Measurements from ENCODE around the gene ASPG.

ASPG gene

DNA sequence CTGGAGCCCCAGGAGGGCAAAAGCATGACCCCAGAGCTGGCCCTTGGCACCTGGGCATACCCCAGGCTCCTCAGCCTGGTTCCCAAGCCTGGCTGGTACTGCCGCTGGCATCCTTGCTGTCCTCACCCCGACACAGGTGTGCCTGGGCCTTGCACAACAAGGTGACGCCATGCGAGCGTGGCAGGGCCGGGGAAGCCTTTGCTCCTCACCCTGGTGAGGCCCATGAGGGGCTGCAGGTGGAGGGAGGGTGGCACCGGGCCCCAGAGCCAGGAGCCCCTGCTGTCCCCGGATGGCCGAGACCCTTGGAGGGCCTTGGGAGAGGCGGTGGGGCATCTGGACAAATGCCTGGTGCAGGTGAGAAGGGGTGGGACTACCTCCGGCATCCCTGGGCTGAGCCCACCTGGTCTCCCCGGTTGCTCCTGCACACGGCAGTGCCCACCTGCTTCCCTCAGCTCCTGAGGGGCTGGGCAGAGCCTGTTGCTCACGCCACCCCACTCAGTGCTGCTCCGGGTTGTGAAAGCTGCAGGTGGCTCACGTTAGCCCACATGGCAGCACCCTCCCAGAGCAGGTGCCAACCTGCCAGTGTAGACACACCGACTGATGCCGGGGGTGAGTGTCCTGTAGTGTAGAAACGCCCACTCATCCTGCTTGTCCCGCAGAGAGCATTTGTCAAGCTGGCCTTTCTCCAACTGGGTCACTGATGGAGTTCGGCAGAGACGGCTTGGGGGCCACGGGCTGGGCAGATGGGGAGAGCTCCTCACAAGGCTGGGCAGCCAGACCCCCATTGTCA, 28.3 kb downstream of the ASPG start:
- no peak for DNase-seq (ENCODE audit: extremely low spot score, insufficient read length, low read depth)

DNA sequence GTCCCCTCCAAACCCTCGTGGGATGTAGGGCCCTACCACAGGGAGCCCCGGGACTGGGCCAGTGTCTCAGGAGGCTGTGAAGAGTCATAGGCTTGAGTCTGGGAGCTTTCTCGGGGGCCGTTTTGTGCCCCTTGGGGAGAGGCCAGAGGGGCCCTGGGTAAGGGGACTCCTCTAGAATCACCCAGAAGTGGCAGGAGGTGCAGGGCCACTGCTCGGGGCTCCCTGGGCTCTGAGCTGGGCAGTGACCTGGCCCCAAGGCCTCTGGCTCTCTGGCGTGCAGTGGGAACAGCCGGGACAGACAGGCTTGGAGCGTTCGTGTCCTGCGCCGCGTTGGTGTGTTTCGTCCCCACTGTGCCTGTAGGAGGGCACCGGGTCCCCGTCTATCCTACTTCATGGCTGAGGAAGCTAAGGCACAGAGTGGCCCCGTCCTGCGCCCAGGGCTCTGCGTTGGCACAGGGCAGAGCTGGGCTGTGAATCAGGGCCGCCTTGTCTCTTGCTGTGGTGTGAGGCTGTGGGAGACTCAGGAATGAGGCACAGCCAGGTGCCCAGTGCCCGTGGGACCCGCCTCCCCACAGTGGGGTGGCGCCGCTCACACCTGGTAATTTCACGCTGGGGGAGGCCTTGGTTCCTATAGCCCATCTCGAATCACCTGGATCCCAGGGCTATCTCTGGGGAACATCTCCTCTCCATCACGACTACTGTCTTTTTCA, 29.1 kb downstream of the ASPG start:
- no peak for DNase-seq (ENCODE audit: extremely low spot score, insufficient read length, low read depth)
- no peak for FAIRE-seq

More for the DNA sequence above, 28.3 kb downstream of the ASPG start:
- no peak for FAIRE-seq

DNA sequence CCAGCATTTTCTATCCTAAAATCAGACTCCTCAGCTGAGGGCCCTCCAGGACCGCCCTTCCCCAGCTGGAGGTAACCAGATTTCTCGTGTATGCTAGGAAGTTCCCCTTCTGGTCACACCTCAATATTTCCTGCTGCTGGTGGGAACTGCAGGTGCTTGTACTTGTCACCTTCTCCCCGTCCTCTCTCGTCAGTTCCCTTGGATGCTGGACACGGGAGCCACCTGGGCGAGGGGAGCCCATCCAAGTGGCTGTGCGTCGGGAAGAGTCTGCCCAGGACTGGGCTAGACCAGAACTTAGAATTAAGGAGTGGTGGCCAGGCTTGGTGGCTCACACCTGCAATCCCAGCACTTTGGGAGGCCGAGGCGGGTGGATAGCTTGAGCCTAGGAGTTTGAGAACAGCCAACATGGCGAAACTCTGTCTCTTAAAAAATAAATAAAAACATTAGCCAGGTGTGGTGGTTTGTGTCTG, 29.7 kb downstream of the ASPG start:
- no peak for FAIRE-seq
- no peak for DNase-seq (ENCODE audit: extremely low spot score, insufficient read length, low read depth)

DNA sequence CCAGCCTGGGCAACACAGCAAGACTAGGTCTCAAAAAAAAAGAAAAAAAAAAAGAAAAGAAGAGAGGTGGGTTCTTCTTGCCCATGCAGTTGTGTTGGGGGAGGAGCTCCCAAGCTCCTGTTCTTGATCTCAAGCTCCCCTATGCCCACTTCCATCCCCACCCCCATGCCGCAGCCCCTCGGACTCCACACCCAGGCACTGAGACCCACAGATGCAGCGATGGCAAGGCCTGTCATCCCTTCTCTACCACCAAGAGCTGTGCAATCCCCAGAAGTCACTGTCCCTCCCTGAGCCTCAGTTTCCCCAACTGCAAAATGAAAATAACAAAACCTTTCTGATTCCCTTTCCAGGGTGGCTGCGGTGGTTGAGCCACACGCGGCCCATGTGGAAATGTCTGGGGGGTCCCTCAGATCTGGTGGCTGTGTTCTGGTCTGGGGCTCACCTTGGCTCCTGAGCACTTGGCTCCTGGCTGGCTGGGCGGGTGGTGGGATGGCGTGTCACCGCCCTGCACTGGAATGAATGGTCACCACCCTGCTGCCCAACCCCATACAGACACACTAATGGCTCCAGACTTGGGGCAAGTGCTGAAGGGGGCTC, 30.3 kb downstream of the ASPG start:
- DNase-seq (ENCODE audit: extremely low spot score, insufficient read length, low read depth): no peak
- no peak for FAIRE-seq

DNA sequence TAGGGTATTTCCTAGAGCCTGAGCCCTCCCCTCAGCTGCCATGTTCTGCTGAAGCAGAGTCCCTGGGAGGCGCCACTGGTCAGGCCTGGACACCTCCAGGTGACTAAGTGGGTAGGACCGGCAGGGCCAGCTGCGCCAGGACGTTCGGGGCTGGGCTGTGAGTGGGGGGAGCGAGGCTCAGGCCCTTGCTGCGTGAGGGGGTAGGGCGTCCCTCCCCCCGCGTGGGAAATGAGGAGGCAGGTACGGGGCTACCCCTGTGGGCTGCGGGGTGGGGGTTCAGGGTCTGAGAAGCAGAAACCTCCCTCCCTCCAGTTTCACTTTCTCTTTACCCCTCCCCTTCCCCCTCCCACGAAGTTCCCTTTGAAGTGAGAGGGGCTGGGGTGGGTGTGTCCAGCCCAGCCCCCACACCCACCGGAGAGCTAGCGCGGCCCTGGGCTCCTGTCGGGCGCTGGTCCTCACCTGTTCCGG, 30.8 kb downstream of the ASPG start:
- FAIRE-seq (no peak), DNase-seq (ENCODE audit: extremely low spot score, insufficient read length, low read depth) (no peak)

DNA sequence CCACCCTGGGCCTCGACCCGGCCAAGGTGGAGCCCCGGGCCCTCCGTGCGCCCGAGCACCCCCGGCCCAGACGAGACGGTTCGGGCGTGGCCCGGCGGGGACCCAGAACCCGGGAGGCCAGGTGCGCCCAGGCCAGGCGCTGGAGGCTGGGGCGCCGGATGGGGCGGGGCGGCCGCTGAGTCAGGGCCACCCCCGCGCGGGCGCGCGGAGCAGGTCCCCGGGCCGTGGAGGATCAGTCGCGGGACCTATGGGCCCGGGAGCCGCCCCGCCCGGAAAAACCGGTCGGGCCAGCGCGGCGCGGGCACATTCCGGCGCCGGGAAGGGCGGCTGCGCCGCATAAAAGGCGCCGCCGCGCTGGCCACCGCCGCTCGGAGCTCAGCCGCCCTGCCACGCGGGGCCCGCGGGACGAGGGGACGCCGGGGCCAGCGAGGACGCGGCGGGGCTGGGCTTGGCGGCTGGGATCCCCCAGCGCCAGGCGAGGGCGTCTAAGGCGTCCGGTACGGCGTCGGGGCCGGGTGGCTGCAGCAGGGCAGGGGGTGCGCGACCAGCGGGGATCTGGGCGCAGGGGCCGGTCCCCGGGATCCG, 31.3 kb downstream of the ASPG start:
- no peak for DNase-seq (ENCODE audit: extremely low spot score, insufficient read length, low read depth)
- no peak for FAIRE-seq

DNA sequence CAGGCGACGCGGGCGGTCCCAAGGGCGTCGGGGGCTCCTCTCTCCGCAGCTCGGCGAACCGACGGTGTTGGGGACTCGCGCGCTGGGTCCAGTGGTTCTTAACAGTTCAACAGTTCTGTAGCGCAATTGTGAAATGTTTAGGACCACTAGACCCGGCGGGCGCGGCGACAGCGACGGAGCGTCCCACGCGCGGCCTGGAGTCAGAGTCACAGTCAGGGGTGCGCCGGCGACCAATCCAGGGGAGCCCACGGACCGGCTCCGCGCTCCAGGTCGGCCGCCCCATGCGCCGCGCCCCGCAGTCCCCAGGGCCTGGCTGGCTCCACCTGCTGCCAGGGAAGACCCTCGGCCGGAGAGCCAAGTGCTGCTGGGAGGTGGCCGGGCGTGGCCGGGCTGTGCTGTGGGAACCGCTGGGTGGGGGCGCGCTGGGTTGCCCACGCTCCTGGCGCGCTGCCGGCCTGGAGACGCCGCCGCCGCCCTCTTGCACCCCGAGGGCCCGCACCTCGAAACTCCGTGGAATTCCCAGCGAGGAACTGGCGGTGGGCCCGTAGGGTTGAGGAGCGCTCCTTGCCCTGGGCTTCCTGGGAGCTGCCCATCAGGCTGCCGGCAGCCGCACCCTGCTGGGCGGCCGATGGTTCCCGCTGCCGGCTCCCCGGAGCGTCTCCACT, 32.0 kb downstream of the ASPG start:
- FAIRE-seq (no peak), DNase-seq (ENCODE audit: extremely low spot score, insufficient read length, low read depth) (no peak)

DNA sequence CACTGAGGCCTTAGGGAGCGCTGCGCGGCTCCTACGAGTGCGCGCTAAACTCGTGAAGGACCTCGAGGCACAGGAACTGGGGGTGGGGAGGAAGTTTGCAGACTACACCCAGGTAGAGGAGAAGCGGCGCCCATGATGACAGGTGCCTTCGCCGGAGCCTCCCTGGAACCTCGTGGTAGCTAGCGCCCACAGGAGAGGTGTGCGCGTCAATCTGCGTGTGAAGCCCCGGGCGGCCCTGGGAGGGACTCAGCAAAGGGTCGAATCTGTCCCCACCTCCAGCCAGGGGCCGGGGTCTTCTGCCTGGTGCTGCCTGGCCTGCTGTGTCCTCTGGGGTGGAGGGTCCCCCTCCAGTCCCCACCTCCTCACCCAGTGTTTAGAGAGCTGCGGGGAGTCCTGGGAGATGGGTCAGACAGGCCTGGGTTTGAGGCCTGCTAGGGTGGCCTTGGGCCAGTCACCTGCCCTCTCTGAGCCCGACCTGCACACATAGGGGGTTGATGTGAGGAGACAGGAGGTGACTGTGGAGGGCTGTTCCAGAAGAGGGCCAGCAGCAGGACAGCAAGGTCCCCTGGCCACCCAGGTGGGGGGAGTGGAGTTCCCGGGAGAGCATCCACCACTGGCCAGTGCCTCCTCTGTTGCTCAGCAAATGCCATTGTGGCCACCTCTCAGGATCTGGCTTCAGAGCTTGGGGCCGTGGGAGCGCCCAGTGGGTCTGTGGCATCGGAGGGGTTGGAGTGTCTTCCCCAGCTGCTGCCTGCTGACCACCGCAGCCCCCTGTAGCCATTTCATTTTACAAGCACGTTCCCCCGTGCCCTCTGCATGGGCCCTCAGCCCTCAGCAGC, 32.7 kb downstream of the ASPG start:
- FAIRE-seq: no peak
- DNase-seq (ENCODE audit: extremely low spot score, insufficient read length, low read depth): no peak

DNA sequence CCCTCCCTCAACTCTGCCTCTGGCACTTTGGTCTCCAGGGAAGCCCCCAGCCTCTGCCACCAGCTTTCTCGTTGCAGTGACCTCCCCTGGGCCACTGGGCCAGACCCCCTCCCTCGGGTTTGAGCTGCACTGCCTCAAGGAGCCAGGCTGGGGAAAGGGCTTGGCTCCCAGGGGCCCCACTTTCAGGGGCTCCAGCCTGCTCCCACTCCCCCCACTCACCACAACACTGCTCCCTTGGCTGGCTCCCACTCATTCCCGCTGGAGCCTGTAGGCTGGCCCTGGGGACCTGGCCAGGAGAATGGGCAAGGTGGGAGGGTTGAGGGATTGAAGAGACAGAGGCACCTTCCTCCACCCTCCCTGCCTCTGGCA, 33.6 kb downstream of the ASPG start:
- DNase-seq (ENCODE audit: extremely low spot score, insufficient read length, low read depth) (no peak), FAIRE-seq (no peak)

DNA sequence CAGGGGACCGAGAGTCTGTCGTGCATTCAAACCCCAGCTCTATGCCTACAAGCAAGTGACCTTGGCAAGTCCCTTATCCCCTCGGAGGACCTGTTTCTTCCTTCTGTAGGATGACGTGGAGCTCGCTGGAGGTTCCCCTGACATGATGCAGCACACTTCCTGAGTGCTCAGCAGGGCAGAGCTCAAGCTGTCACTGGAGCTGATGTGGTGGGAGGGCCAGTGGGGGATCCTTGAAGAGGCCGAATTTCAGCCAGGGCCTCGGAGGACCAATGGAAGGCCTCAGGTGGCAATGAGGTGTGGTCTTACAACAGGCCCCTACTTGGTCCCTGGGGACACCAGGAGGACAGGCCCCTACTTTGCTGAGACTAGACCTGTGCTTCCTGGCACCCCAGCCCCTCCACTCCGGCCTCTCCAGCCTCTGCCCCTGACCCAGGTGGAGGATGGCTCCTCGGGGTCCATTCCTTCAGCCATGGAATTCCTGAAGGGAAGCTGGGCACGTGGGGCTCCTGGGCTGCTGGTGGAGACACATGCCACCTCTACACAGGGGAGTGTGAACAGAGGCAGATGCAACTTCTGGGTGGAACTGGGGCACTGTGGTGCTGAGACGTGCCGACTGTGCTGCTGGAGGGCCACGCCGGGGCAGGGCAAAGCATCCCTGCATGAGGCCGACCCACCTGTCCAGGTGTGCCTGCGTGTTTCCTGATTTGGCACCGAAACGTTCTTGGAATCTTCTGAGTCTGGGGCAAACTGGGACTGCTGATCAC, 34.2 kb downstream of the ASPG start:
- DNase-seq (ENCODE audit: extremely low spot score, insufficient read length, low read depth): no peak

DNA sequence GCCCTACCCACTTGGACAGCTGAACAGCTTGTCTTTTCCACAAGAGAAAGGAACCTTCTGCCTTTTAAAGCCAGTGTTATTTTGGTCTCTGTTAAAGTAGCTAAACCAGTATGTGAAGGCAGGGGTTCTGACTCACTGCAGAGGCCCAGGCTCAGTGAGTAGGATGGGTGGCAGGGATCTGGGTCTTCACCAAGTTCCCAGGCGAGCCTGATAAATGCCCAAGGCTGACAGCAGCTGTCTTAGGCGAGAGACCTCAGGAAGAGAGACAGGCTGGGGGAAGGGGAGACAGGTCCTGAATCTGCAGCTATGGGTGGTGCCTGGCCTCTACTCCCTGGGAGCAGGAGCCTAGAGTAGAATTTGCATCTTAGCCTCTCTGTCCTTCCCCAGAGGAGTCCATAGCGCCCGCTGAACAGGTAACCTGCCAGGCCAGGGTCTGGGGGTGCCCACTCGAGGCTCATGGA, 34.8 kb downstream of the ASPG start:
- no peak for FAIRE-seq
- DNase-seq (ENCODE audit: extremely low spot score, insufficient read length, low read depth): no peak

More for the DNA sequence above, 34.2 kb downstream of the ASPG start:
- FAIRE-seq: no peak

DNA sequence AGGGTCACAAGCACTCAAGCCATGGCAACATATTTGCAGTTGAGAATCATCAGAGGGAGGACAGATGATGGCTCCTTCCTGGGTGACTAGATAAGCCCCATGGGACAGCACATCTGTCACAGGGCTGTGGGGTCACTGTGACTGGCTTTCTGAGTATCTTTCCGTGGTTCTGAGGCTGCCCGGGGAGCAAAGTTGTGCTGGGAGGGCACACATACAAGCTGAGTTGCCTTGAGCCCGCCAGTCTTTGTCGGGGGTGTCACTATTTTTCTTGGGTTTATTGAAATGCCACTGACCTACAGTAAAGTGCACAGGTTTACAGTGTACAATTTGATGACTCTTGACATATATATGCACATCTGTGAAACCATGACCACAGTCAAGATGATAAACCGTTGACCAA, 35.6 kb downstream of the ASPG start:
- FAIRE-seq: no peak

DNA sequence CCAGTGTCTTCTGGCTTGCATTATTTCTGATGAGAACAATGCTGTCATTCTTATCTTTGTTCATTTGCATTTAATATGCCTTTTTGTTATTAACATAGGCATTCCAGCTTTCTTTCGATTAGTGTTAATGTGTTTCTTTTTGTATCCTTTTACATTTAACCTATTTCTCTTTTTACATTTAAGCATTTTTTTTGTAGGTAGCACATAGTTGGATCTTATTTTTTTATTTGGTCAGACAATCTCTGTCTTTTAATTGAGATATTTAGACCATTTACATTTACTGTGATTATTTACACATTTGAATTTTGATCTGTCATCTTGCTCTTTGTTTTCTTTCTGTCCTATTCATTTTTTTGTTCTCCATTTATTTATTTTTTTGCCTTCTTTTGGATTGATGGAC, 38.4 kb downstream of the ASPG start:
- DNase-seq (ENCODE audit: extremely low spot score, insufficient read length, low read depth) (no peak), FAIRE-seq (no peak)

More for the DNA sequence above, 35.6 kb downstream of the ASPG start:
- DNase-seq (ENCODE audit: extremely low spot score, insufficient read length, low read depth): no peak

DNA sequence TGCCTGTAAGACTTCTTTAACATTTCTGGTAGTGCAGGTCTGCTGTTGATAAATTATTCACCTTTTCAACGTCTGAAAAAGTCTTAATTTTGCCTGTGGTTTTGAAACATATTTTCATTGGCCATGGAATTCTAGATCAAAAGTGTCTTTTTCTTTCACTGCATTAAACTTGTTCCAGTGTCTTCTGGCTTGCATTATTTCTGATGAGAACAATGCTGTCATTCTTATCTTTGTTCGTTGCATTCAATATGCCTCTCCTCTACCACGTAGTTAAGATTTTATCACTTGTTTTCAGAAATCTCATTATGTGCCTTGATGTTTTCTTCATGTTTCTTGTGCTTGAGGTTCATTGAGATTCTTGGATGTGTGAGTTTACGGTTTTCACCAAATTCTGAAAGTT, 39.5 kb downstream of the ASPG start:
- DNase-seq (ENCODE audit: extremely low spot score, insufficient read length, low read depth) (no peak), FAIRE-seq (no peak)

DNA sequence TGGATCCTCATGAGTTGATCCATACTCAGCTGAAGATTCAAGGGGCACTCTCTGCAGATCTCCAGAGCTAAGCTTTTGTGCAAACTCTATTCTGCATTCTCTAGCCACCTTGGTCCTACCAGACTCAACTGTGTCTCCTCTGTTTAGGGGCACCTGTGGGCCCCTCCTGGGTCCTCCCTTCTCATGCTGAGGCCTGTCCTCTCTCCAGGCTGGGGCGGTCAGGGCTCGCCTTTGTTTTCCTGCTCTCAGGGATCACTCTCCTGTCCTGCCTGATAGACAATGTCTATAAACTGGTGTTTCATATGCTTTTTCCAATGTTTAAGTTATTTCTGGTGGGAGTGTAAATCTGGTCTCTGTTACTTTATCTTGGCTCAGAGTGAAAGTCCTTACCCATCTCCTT, 41.3 kb downstream of the ASPG start:
- FAIRE-seq (no peak), DNase-seq (ENCODE audit: extremely low spot score, insufficient read length, low read depth) (no peak)

DNA sequence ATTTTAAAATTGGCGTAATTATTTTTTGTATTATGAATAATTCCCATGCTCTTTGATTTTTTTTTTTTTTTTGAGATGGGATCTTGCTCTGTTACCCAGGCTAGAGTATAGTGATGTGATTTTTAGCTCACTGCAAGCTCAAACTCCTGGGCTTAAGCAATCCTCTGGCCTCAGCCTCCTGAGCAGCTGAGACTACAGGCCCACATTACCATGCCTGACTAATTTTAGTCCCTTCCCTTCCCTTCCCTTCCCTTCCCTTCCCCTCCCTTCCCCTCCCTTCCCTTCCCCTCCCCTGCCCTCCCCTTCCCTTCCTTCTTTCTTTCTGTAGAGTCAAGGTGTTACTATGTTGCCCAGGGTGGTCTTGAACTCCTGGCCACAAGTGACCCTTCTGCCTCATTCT, 43.5 kb downstream of the ASPG start:
- DNase-seq (ENCODE audit: extremely low spot score, insufficient read length, low read depth): no peak
- FAIRE-seq: no peak

DNA sequence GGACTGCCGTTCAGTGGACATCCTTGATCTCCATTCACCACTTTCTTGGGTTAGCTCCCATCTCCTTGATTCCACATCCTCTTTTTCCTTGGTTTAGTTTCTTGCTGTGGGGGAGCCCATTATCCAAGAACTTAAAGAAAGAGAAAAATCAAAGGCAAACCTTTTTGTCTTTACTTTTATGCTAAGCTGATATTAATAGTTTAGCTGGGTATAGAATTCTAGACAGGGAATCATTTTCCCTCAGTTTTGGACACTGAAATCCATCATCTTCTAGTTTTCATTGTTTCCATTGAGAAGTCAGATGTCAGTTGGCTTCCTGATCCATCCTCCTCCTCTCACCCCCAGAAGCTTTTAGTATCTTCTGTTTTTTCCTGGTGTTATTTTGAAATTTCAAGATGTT, 44.1 kb downstream of the ASPG start:
- FAIRE-seq (no peak), DNase-seq (ENCODE audit: extremely low spot score, insufficient read length, low read depth) (no peak)

DNA sequence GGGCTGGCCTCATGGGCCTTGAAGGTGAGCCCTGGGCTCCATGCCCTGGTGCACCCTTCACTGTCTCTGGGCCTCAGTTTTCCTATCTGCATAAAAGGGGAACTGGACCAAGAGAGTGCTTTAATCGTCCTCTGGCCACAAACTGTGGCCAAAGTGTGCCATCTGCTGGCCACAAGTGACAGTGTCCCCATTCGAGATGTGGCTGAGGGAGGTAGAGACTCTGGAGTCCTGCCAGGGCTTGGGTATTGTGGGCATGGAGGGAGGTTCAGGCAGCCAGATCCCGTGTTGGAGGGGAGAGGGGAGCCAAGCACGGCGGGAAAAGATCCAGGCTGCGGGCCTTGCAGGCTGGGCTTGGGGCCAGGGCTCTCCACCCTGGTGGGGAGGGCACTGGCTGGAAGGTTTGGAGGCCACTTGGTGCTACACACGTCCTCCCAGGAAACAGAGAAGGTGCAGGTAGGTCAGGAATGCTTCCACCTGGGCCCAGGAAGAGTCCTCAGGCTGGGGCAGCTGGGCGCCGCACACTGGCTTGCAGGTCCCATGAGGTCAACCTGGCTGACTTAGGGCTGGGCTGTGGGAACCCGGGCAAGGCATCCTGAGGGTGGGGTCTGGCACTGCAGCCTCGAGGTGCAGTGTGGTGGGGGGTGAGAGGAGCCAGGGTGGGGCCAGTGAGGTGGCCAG, 45.6 kb downstream of the ASPG start:
- no peak for FAIRE-seq
- no peak for DNase-seq (ENCODE audit: extremely low spot score, insufficient read length, low read depth)
